Uterus (tissue), 4 donors: ENCODE results near the gene ARHGAP36. TPM values are rescaled to one million over a fixed set of nuclear protein-coding genes. Genes with fewer than 3 reads are reported as not detected.

Experiments
- DNase-seq, 2 donors: peaks; one replicate each; pipeline ENCODE4 v3.0.0-alpha.2; 2019 to 2020
- H3K27ac ChIP-seq, 2 donors: fragments of 200-600 bp; sonication (generic); 1 replicate in 1 of 2; 2 replicates in 1 of 2; pipeline ENCODE4 v1.5.1; 2016 to 2018
- H3K27me3 ChIP-seq, 2 donors: fragments of 200-600 bp; sonication (generic); one replicate each; pipeline ENCODE4 v1.5.1; 2018 to 2019; ENCODE audit warnings: control low read depth in 1 of 2
- H3K36me3 ChIP-seq, 2 donors: fragments of 200-600 bp; sonication (generic); one replicate each; pipeline ENCODE4 v1.5.1; 2019; ENCODE audit warnings: control low read depth in 1 of 2
- H3K4me1 ChIP-seq, 2 donors: fragments of 200-600 bp; sonication (generic); one replicate each; pipeline ENCODE4 v1.5.1; 2018 to 2019; ENCODE audit warnings: control low read depth in 1 of 2
- H3K4me3 ChIP-seq, 2 donors: fragments of 200-600 bp; sonication (generic); 1 replicate in 1 of 2; 2 replicates in 1 of 2; pipeline ENCODE4 v1.5.1; 2018 to 2019; ENCODE audit warnings: mild to moderate bottlenecking in 1 of 2
- H3K9me3 ChIP-seq, 2 donors: fragments of 200-600 bp; sonication (generic); one replicate each; pipeline ENCODE4 v1.5.1; 2019; ENCODE audit warnings: control low read depth in 1 of 2
- CTCF ChIP-seq, 4 experiments: fragments of 200-600 bp in 2 of 4; fragments of 450-650 bp in 2 of 4; sonication (generic) in 2 of 4; IDR thresholded peaks; one replicate each; pipeline ENCODE4 v1.5.1; 2016 to 2019; ENCODE audit warnings: antibody characterized with exemption in 4 of 4, mild to moderate bottlenecking in 2 of 4, moderate library complexity in 1 of 4
- POLR2A ChIP-seq, 2 donors: fragments of 450-650 bp; IDR thresholded peaks; one replicate each; pipeline ENCODE4 v1.6.1; 2016; ENCODE audit warnings: antibody characterized with exemption in 2 of 2, mild to moderate bottlenecking in 1 of 2, moderate library complexity in 1 of 2
- intact Hi-C: fragments of 100-400 bp; cut with DNase I; formaldehyde crosslinking; loops from one replicate; pipeline ENCODE4 v1.15.1; 2023; ENCODE audit warnings: low total_unique reads
- total RNA-seq, 4 donors: library from RNA; depleted of rRNA in 3 of 4; stranded (reverse); fragments of >200 nt in 3 of 4; gene quantifications; one replicate each; pipeline versions ENCODE4 v1.1.0 to v1.2.4, GENCODE V29; 2014 to 2023
- donor health status: DM: yes; HTN: yes; CAD: no.

ARHGAP36 gene
- total RNA-seq, 4 donors from 2014 or later, result 0.55 TPM; not detected in 3

- Histone ChIP-seq H3K36me3 (no peaks in the 10 kb centered on the region), H3K27ac (no peak overlapping the region), H3K27me3 (no peaks in the 10 kb centered on the region), H3K9me3 (no peaks in the 10 kb centered on the region), H3K4me3 (no peak overlapping the region), H3K4me1 (no peaks in the 10 kb centered on the region)
- intact Hi-C loops, result no loop called here
- DNase-seq, result no peak
- TF ChIP-seq CTCF (IDR thresholded peaks at IDR 0.05) (no peak), POLR2A (IDR thresholded peaks at IDR 0.05) (no peak)
These were observed 5.1 kb upstream of the ARHGAP36 start for GRCh38 chrX:131053076-131053475.

- DNase-seq, result no peak
- no peak for TF ChIP-seq POLR2A (IDR thresholded peaks at IDR 0.05)
- TF ChIP-seq CTCF (IDR thresholded peaks at IDR 0.05), result no peak
- Histone ChIP-seq H3K36me3 (no peaks in the 10 kb centered on the region), H3K27me3 (no peaks in the 10 kb centered on the region), H3K9me3 (no peaks in the 10 kb centered on the region), H3K4me3 (no peak overlapping the region), H3K27ac (no peak overlapping the region), H3K4me1 (no peaks in the 10 kb centered on the region)
- intact Hi-C loops, result no loop called here
These were observed 3.2 kb upstream of the ARHGAP36 start for GRCh38 chrX:131054906-131055305.

- no peak for TF ChIP-seq CTCF (IDR thresholded peaks at IDR 0.05)
- no peak for TF ChIP-seq POLR2A (IDR thresholded peaks at IDR 0.05)
- intact Hi-C loops, result no loop called here
These were observed 440 bp upstream of the ARHGAP36 start for GRCh38 chrX:131057706-131058105.

GRCh38 chrX:131059246-131059645 lies 1.1 kb downstream of the ARHGAP36 start:
- intact Hi-C loops, result no loop called here
- Histone ChIP-seq H3K9me3 (no peaks in the 10 kb centered on the region), H3K36me3 (no peaks in the 10 kb centered on the region), H3K4me1 (no peaks in the 10 kb centered on the region), H3K27me3 (peaks cover 0 to 4% of the 10 kb centered on the region in 2 donors), H3K27ac (no peak overlapping the region), H3K4me3 (no peak overlapping the region)
- DNase-seq, result no peak
- TF ChIP-seq CTCF (IDR thresholded peaks at IDR 0.05) (no peak), POLR2A (IDR thresholded peaks at IDR 0.05) (no peak)

More at GRCh38 chrX:131057706-131058105, 440 bp upstream of the ARHGAP36 start:
- DNase-seq, result no peak
- H3K4me1 ChIP-seq, result no peaks in the 10 kb centered on the region
- no peak overlapping the region for H3K27ac ChIP-seq
- H3K4me3 ChIP-seq, result no peak overlapping the region
- no peaks in the 10 kb centered on the region for H3K36me3 ChIP-seq
- H3K27me3 ChIP-seq, result peaks cover 0 to 4% of the 10 kb centered on the region in 2 donors
- no peaks in the 10 kb centered on the region for H3K9me3 ChIP-seq

GRCh38 chrX:131060147-131060546 lies 2.0 kb downstream of the ARHGAP36 start:
- DNase-seq, result no peak
- peaks cover 0 to 4% of the 10 kb centered on the region in 2 donors for H3K27me3 ChIP-seq
- no peaks in the 10 kb centered on the region for H3K9me3 ChIP-seq
- no peak overlapping the region for H3K4me3 ChIP-seq
- TF ChIP-seq CTCF (IDR thresholded peaks at IDR 0.05) (no peak), POLR2A (IDR thresholded peaks at IDR 0.05) (no peak)
- no peak overlapping the region for H3K27ac ChIP-seq
- H3K36me3 ChIP-seq, result no peaks in the 10 kb centered on the region
- no peaks in the 10 kb centered on the region for H3K4me1 ChIP-seq
- intact Hi-C loops, result no loop called here
